RPMI8226 (cell line): ENCODE results near the gene RCN1.
"Not testable (repeated sequence)": the region's sequence is repeated elsewhere in the genome, so short reads cannot be mapped to it uniquely, and the experiment has no call there.

ENCODE experiments used
- DNase-seq: peaks from one replicate; pipeline ENCODE4 v3.0.0-alpha.2; 2015

The RCN1 gene

DNA sequence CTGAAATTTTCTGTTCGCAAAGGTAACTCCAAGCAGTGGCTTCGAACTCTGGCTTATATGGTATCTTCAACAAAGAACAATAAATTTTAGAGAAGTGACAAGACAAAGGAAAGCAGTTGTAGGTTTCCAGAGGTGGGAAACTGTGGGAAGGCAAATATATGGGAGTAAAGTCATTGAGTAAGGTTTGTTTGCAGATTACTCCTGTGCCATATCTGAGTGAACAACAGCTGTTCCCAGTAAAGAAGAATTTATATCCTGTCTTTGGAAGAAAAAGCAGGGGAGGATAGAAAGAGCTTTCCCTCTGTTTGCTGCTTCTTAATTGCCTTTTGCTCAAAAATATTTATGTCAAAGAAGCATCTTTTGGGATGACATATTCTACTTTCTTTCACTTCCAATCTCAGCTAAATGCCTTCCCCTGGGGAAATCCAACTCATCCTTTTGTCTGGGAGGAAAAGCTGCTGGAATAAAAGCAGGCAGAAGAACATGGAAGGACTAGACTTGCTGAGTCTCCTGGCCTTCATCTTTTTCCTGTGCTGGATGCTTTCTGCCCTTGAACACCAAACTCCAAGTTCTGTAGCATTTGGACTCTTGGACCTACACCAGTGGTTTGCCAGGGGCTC lies 10.4 kb upstream of the RCN1 start:
- no peak for DNase-seq

DNA sequence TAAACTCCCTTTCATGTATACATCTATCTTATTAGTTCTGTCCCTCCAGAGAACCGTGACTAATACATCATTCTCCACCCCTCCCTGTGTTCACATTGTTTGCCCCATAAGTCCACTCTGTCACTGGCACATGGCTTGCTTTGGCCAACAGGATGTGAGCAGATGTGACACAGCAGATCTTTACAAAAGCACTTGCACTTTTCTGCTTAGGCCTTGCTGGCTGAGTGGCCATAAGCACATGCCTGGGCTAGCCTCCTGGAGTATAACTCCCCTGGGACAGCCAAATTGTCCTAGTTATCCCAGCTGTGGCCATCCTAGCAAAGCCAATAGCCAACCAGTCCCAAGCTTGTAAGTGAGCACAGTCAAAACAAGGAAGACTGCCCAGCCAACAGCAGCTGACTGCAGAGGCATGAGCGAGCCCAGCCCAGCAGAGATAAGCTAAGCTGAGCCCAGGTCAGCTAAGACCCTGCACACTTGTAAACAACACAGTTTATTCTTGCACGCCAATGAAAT lies 9.7 kb upstream of the RCN1 start:
- DNase-seq, result peak; percentile 6

DNA sequence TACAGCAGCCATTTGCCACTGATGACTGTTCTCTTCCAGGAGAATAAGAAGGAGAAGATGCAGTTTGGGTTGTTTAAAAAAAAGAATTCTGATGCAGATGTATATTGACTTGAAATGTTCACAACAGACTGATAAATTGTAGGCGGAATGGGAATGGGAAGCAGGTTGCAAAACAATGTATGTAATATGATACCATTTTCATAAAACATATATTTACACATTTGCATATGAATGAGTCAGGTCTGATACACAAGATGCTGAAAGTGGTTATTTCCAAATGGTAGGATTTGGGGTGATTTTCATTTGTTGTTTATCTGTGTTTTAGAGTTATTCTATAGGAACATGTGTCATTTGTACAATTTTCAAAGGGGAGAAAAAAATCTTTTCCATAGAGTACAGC lies 9.0 kb upstream of the RCN1 start:
- DNase-seq, result no peak

DNA sequence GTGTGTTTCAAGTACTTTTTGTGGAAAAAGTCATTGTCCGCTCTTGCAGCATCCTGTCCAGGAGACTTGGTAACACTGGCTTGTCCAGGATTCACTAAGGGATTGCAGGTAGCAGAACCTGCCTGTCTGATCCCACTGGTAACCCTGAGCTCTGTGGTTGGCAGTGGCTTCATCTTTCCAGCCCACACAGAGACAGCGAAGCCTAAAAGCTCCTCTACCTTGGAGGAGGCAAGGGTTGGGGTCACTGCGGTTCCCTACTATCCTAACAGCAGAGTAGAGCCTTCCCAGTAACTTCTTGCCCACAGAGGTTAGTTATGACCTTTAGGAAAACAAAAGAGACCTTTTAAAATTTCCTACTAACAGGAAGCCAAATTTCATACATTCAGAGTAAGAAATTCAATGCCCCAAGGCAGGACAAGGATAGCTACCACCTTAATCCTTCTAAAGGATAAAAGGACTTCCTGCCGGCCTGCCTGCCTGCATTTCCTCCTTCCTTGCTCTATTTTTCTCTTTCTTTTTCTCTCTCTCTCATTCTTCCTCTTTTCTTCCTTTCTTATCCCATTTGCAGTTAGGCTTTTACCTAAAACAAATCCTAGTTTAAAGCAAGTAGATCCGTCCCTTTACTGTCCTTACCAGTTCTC lies 8.4 kb upstream of the RCN1 start:
- DNase-seq, result no peak

DNA sequence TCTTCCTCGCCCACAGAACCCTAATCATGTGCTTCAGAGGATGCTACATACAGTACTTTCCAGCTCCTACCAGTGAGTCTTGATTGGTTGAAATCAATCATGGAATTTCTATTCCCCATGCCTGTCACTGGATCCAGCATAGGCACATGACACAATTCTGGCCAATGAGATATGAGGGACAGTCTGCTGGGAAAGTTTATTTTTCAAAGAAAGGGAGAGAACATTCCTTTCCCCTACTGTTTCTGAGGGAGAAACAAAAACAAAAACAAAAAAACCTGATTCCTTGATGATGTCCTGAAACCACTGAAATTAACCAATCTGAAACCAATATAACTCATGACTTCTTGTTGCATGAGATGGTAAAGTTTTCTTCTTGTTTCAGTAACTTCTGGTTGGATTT lies 3.3 kb upstream of the RCN1 start:
- DNase-seq, result no peak

DNA sequence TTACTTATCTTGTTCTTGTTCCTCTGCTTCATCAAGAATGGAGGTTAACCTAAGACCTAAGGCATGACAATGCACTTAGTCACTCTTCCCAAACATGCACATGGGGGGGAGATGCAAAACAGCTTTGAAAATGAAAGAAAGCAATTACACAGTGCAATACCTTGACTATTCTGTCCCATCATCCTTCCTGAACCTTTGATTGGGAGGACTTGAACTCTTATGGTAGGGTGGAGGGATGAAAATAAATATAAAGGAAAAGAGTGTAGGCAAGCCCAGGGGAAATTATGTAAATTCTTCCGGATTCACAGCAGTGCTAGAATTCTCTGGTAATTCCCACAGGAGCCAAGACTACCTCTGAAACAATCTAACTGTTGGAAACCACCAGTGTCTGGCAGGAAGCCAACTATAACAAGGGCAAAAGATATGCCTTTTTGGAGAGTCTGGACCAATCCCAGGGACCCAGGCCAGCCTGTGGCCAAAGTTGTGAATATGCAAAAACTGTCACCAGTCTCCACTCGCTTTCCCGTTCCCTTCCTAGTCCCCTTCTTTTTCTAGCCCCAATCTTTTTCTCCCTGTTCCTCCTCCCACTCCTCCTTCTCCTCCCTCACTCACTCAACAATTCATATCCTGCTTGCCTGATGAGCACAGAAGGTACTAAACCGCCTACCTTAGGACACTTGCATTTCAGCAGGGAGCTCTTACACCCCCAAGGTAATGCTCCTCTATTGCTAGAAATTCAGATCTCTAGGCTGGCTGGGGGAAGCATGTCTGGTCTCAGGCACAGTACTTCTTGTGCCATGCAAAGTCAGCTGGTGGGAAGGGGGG lies 2.5 kb upstream of the RCN1 start:
- peak; percentile 46 for DNase-seq

DNA sequence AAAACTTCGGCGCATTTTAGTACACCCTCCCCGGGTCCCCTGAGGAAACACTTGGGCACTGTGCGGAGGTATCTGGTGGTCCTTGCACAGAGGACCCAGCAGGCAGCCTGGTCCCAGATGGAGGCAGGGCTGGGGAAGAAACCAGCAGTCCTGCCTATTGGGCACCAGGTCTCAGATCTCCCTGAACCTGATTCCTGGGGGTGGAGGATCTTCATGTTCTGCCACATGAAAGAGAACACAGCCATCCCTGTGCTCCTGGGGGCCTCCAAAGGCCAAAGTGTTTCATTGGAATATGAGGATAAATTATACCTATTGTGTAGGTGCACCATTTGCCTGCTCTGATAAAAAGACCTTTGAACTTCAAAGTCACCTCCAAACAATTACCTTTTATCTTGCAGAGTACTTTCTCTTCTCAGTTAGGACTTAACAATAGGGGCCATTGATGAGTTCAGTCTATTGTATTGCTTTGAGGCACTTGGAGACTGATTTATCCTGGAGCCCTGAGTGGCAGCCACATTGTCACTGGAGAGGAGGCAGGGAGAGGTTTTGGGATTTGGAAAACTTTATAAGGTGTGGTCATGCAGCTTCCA lies 1.8 kb downstream of the RCN1 start:
- no peak for DNase-seq

DNA sequence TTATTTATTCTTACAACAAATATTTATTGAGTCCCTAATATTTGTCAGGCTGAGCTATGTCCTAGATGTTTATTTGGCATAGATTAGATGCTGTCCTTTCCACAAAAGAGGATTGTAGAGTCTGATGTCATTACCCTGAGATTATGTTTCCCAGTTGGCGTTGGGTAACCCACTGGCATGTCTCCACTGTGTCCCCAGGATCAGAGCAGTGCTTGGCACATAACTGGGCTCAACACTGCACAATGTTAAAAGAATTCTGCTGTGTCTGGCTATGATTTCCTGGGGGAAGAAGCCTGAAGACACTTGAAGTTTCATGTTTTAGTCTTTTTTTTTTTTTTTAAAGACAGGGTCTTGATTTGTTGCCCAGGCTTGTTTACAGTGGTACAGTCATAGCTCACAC lies 4.0 kb downstream of the RCN1 start:
- DNase-seq, result no peak

DNA sequence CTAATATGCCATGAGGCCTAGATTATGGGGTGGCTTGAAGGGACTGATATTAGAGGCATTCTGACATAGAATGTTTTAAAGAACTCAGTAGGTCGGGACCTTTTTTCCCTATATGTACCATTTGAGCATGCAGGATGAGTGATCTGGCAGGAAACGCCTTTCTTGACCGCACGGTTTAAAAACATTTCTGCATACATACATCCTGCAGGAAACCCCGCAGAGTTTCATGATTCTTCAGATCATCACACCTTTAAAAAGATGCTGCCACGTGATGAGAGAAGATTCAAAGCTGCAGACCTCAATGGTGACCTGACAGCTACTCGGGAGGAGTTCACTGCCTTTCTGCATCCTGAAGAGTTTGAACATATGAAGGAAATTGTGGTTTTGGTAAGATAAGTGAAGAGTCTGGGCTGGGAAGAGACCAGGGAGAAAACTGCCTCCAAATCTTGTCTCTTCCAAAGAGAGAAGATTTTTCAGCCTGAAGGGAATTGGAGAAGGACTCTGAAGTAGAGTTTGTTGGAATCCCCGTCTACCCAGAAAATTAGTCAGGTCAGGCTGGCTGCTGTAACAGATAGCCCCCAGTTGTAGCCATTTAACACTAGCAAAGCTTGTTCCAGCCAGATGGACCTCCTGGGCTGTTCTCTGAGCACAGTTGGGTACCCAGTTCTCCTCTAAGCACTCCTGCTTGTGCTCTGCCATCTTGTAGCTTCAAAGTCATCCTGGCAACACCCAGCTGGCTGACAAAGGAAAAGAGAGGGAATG lies 7.4 kb downstream of the RCN1 start:
- DNase-seq, result no peak

DNA sequence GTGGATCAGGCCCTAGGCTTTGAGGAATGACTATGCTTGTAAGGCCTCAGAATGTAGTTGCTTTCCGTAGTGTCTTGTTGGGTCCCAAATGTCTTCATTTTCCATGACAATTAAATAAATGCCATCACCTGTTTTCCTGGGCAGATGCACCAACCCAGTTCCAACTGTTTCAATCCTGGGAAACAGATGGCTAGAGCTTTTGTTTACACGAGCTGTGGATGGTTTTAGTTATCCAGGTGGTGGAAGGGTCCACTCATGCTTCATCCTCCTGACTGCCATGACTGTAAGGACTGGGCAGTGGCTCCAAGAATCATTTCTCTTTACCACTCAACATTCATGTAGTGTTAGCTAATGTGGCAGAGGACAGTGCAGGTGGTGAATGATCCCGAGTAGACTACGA lies 8.6 kb downstream of the RCN1 start:
- no peak for DNase-seq

DNA sequence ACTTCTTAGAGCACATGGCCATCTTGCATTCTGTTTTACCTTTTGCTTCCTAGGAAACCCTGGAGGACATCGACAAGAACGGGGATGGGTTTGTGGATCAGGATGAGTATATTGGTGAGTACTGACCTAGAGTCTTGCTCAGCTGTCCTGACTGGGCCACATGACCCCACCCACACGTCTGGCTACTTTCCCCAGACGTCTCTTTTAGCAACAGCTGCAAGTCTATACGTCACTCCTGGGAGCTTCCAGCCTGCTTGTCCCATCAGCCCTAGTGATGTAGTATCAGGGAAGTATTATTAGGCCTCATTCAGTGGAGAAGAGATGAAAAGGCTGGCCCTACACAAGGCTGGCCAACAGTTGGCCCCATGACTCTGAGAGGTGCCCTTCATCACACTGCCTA lies 9.6 kb downstream of the RCN1 start:
- DNase-seq, result no peak

DNA sequence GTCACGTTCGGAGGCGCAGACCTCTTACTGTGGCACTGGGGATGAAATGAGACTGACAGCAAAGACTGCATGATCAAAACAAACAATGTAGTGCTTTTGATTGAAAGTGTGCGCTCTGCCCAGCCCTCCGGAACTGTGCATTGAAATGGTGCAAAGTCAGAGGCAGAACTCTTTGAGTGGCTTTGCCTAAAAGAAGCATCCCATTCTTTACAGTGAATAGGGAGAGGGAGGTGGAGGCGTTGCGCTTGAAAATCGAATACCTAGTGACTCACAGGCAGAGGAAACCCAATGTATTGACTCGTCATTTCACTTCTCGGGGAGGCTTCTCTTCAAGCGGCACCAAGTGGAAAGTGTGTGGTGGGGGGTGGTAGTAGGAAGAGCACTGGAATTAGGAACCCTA lies 10.9 kb downstream of the RCN1 start:
- no peak for DNase-seq

DNA sequence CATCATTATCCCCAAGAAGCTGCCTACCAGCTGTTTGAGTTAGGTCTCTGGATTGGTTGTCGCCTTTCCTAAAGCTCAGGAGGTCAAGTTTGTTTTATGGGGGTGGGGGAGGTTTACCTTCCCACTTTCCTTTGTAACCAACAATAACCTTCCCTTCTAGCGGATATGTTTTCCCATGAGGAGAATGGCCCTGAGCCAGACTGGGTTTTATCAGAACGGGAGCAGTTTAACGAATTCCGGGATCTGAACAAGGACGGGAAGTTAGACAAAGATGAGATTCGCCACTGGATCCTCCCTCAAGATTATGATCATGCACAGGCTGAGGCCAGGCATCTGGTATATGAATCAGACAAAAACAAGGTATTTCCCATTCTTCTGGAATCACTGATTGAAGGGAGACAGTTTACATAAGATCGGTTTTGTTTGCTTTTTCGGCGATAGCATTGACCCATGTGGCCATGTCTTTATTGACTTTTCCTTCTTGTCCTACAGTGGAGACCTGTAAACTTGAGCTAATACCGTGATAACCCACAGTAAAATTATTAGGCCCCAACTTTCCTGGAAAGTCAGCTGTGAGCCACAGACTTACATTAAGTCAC lies 12.3 kb downstream of the RCN1 start:
- DNase-seq, result not testable (repeated sequence)

DNA sequence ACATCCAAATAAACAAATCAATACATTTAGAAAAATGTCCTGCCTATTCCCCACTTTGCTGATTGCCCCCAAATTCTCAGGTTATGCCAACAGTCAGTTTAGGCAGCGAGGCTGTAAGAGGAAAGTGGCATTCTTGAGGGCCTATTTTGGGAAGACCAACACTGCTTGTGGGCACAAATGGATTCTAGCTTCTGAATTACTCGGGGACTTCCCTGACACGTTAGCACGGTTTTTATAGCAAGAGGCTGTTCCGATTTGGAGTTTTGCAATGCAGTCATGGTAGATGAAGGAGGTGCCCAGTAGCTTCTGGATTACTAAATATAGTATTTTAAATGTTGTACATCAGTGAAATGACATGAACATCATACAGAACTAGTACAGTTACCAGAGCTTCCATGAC lies 13.1 kb downstream of the RCN1 start:
- no peak for DNase-seq

DNA sequence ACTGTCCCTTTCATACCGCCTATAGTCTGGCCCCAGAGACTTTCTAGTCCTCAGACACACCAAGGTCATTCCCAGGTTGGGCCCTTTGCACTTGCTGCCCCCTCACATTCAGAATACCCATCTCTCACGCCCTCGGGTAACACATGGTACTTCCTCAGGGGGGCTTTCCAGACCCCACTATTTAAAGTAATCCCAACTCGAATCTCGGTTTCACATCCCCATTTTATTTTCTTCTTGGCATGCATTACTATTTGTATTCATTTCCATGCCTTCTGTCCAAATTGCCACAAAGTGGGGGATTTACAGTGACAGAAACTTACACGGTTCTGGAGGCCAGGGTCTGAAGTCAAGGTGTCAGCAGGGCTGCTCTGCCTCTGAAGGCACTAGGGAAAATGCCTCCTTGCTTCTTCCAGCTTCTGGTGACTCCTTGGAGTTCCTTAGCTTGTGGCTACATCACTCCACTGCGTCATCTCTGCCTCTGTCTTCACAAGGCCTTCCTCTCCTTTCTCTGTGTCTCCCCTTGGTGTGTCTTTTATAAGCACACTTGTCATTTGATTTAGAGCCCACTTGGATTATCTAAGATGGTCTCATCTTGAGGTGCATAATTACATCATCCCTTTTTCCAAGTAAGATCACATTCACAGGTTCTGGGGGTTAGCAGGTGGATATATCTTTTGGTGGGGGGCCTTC lies 15.1 kb downstream of the RCN1 start:
- peak; percentile 9 for DNase-seq

DNA sequence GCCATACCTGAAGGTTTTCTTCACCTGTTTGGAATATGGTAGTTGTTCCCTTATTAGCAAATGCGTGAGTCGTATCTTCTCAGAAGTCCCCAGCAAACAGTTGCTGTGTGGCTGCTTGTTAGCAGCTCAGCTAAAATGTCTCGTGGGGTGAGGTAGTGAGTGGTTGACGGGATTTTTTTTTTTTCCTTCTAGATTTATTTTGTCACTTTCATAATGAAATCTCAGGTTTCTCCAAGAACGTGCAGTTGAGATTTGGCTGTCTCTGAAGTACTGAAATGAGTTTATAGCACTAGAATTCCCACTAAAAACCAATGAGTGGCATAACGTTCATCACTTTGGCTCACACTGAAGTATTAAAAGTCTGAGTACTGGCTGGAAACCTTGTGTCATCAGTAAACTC lies 16.8 kb downstream of the RCN1 start:
- DNase-seq, result no peak

DNA sequence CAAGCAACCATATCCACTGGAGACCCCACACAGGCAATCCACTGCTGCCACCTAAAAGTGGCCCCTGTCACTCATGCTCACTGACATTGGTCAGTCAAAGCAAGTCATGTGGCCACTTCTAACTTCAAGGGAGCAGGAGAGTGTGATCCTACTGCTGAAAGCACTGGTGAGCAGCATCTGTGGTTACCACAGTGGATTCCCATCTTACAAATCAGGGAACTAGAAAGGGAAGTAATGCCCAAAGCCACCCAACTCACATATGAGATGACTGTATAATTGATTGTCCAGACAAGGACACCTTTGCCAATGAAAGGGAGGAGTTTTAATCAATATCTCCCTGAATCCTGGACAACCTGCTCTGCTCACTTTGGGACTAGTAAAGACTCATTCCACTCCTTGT lies 17.7 kb downstream of the RCN1 start:
- DNase-seq, result no peak

DNA sequence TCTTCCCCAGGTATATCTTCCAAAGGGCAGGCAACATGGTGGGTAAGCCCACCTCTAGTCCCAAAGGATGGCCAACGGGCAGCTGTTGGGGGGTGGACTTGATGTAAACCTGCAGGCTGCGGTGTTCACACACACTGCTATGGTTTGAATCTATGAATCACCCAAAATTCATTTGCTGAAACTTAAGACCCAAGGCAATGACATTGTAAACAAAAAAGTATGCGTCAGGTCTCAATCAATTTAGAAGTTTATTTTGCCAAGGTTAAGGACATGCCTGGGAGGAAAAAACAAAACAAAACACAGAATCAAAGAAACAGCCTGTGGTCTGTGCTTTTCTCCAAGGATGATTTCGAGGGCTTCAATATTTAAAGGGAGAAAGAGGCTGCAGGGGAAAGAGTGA lies 18.3 kb downstream of the RCN1 start:
- no peak for DNase-seq

DNA sequence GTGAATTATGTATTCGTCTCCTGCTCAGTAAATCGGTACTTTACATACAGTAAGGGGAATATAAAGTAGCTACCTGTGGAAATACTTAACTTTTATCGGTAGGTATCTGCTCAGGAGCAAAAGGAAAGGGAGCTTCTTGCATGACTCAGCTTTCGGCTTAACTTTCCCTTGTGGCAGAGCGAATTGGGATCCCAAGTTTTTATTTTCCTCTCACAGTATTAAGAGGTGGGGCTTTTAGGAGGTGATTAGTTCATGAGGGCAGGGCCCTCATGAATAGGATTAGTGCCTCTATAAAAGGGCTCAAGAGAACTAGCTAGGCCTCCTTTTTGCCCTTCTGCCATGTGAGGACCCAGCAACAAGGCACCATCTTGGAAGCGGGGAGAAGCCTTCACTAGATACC lies 18.7 kb downstream of the RCN1 start:
- no peak for DNase-seq

DNA sequence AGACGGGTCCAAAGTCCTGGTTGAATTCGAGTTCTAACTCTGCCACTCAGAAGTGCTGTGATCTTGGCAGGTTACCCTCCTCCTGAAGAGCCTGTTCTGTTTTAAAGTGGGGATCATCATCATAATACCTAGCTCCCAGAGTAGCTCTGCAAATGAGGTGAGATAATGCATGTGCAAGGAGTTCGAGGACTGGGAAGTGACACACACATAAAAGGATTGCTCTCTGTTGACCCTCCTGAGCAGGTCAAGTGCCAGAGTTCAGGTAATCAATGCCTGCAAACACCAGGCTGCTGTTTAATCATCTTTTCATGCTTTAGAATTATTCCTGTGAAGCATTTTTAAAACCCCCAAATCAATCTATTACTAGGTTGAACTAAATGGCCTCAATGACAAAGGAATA lies 19.9 kb downstream of the RCN1 start:
- DNase-seq, result no peak

DNA sequence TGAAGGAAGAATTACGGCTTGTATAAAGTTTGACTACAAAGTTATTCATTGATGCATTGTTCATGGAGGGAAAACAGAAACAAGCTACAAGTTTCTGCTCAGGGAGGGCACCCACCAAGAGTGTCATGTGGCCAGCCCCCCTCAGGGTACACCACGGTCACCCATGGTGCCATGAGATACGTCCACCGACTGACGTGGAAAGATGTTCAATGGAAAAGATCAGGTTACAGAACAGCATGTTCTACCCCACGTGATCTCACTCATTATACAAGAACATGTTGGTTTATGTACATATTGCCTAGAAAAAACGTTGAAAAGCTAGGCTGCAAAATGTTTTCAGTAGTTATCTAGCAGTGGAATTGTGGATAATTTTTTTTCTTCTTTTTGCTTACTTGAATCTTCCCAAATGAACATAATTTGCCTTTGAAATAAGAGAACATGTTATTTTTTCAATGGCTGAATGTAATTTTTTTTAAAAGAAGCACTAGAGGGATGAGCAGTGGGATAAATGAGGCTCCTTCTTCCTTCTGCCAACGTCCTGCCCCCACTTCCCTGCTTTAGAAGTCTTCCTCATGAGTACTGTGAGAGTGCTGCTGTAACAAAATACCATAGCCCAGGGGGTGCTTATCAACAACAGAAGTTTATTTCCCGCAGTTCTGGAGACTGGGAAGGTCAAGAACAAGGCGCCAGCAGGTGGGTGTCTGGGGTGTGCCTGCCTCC lies 22.5 kb downstream of the RCN1 start:
- no peak for DNase-seq

DNA sequence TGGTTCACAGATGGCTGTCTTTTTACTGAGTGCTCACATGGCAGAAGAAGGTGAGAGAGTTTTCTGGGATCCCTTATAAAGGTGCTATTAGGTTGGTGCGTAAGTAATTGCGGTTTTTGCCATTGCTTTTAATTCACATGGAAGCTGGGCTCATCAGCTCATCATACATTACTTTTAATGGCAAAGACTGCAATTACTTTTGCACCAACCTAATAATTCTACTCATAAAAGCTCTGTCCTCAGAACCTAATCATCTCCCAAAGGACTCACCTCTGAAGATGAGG lies 23.0 kb downstream of the RCN1 start:
- no peak for DNase-seq
